ENCODE measurements around the gene SFMBT1.
A peak's percentile ranks its signal among the peaks of the same experiment; 100 is the strongest.

SFMBT1 gene

GRCh38 chr3:52865994-52866393 lies 179.9 kb downstream of the SFMBT1 start:
- H3K27ac Mint-ChIP-seq: no peak overlapping the region
- ATAC-seq: no peak
- H3K36me3 Mint-ChIP-seq: peaks cover 57% of the 10 kb centered on the region
- no peak overlapping the region for H3K4me3 Mint-ChIP-seq
- H3K27me3 Mint-ChIP-seq: no peaks in the 10 kb centered on the region
- peaks cover 12% of the 10 kb centered on the region for H3K9me3 Mint-ChIP-seq
- H3K4me1 Mint-ChIP-seq: peaks cover 9% of the 10 kb centered on the region

GRCh38 chr3:52860424-52860768 lies 185.5 kb downstream of the SFMBT1 start:
- Mint-ChIP-seq H3K9me3 (peaks cover 5% of the 10 kb centered on the region), H3K4me3 (no peak overlapping the region), H3K27ac (peak overlapping the region; percentile 5), H3K27me3 (no peaks in the 10 kb centered on the region), H3K4me1 (peaks cover 12% of the 10 kb centered on the region), H3K36me3 (peaks cover 47% of the 10 kb centered on the region)
- ATAC-seq: no peak

- H3K27me3 Mint-ChIP-seq: no peaks in the 10 kb centered on the region
- no peak for ATAC-seq
- no peak overlapping the region for H3K4me3 Mint-ChIP-seq
- H3K27ac Mint-ChIP-seq: peak overlapping the region; percentile 5
- peaks cover 3% of the 10 kb centered on the region for H3K9me3 Mint-ChIP-seq
- H3K4me1 Mint-ChIP-seq: peaks cover 12% of the 10 kb centered on the region
- H3K36me3 Mint-ChIP-seq: peaks cover 42% of the 10 kb centered on the region
Observed at GRCh38 chr3:52859686-52860423, 186.0 kb downstream of the SFMBT1 start.

GRCh38 chr3:52857864-52858263 lies 188.0 kb downstream of the SFMBT1 start:
- no peak for ATAC-seq
- H3K27me3 Mint-ChIP-seq: no peaks in the 10 kb centered on the region
- no peak overlapping the region for H3K4me3 Mint-ChIP-seq
- peaks cover 37% of the 10 kb centered on the region for H3K36me3 Mint-ChIP-seq
- peaks cover 12% of the 10 kb centered on the region for H3K4me1 Mint-ChIP-seq
- H3K27ac Mint-ChIP-seq: no peak overlapping the region
- H3K9me3 Mint-ChIP-seq: peaks cover 3% of the 10 kb centered on the region

GRCh38 chr3:52857133-52857532 lies 188.7 kb downstream of the SFMBT1 start:
- Mint-ChIP-seq H3K9me3 (no peaks in the 10 kb centered on the region), H3K36me3 (peaks cover 32% of the 10 kb centered on the region), H3K4me3 (no peak overlapping the region), H3K27me3 (no peaks in the 10 kb centered on the region), H3K4me1 (peaks cover 10% of the 10 kb centered on the region), H3K27ac (no peak overlapping the region)
- ATAC-seq: no peak

- no peak for ATAC-seq
- Mint-ChIP-seq H3K4me1 (peaks cover 6% of the 10 kb centered on the region), H3K9me3 (no peaks in the 10 kb centered on the region), H3K27ac (no peak overlapping the region), H3K27me3 (no peaks in the 10 kb centered on the region), H3K36me3 (peaks cover 32% of the 10 kb centered on the region), H3K4me3 (no peak overlapping the region)
Observed at GRCh38 chr3:52856666-52857065, 189.2 kb downstream of the SFMBT1 start.

- Mint-ChIP-seq H3K36me3 (peaks cover 33% of the 10 kb centered on the region), H3K27me3 (no peaks in the 10 kb centered on the region), H3K27ac (no peak overlapping the region), H3K9me3 (no peaks in the 10 kb centered on the region), H3K4me1 (no peaks in the 10 kb centered on the region), H3K4me3 (no peak overlapping the region)
- ATAC-seq: no peak
Observed at GRCh38 chr3:52854013-52854412, 191.9 kb downstream of the SFMBT1 start.

All from stimulated activated memory B cell treated with anti-CD40 and anti-IgM and Interleukin-4, amounts not matched to agents 10 μg/mL and 1 μg/mL and 100 μg/mL, for 72 hours (primary cell).